Spleen (tissue), 7 donors: Measurements from ENCODE around the gene RAVER2.

Experiments
- CTCF ChIP-seq, 11 experiments: fragments of 200-600 bp in 7 of 11; fragments of 450-650 bp in 4 of 11; sonication (generic) in 4 of 11; IDR thresholded peaks in 8 of 11; conservative IDR thresholded peaks in 3 of 11; 1 replicate in 7 of 11; 2 replicates in 4 of 11; pipeline versions ENCODE4 v1.4.0 to v1.8.0; 2016 to 2021; ENCODE audit warnings: antibody characterized with exemption in 11 of 11, inconsistent platforms in 4 of 11, mild to moderate bottlenecking in 1 of 11
- POLR2A ChIP-seq, 3 donors: fragments of 450-650 bp; IDR thresholded peaks; one replicate each; pipeline ENCODE4 v1.5.1; 2017; ENCODE audit warnings: antibody characterized with exemption in 3 of 3, mild to moderate bottlenecking in 1 of 3
- POLR2AphosphoS5 ChIP-seq, 3 donors: sonication (generic); formaldehyde crosslinking; IDR thresholded peaks; one replicate each; pipeline ENCODE4 v1.5.1; 2017; ENCODE audit warnings: antibody characterized with exemption in 3 of 3
- donor health status: DM: no; HTN: no; CAD: no; lungs with moderate emphysema.
- donor health status: DM: no; HTN: no; CAD: no.
- donor health status: DM: no; HTN: no; CAD: no.

- no peak for TF ChIP-seq CTCF (IDR thresholded peaks at IDR 0.05 in 8 of 11, conservative IDR thresholded peaks at IDR 0.05 in 3 of 11)
- no peak for TF ChIP-seq POLR2A (IDR thresholded peaks at IDR 0.05)
- no peak for TF ChIP-seq POLR2AphosphoS5 (IDR thresholded peaks at IDR 0.05)
These were observed 101.9 kb downstream of the RAVER2 start for GRCh38 chr1:64846573-64847430.
